GM12892 (cell line): ENCODE data around the gene TACC2.

ENCODE experiments used
- POLR2A ChIP-seq: IDR thresholded peaks from 2 replicates; pipeline ENCODE4 v1.6.1; 2011; ENCODE audit warnings: low read depth, low read length, control low read depth
- POLR2AphosphoS5 ChIP-seq: IDR thresholded peaks from 2 replicates; pipeline ENCODE4 v1.6.1; 2011; ENCODE audit warnings: low read depth, low read length, control low read depth
- TAF1 ChIP-seq: IDR thresholded peaks from 2 replicates; pipeline ENCODE4 v1.6.1; 2011; ENCODE audit warnings: low read depth, mild to moderate bottlenecking, control low read depth, low read length, borderline replicate concordance

DNA sequence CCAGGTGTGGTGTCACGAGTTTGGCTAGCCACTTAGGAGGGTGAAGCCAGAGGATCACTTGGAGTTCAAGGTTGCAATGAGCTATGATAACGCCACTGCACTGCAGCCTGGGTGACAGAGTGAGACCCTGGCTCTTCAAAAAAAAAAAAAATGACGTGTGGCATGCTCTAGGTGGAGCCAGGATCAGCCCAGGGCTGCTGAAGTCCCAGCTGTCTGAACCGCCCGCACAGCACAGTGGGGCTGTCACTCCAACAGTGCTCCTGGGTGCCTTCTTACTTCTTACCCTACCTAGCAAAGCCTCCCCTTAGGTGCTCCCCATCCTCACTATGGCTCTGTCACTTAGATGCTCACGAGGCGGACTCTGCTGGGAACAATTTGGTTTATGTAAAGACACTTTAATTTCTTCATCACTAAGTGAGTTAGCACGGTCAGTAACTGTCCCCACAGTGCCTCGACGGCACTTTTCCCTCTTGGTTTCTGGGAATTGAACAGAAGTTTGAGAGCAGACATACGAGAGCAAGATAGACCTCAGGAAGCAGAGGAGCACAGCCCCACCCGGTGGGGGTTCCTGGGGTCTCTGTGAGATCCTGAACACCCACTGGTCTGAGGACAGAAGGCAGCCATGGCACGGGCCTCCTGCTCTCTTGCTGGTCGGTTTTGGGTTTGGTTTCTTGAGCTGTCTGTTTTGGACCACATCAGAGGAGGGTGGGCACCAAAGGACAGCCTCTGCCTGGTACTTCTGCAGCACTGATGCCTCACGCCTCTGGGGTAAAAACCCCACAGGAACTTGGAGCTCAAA is 215.9 kb downstream of the TACC2 start:
- no peak for TF ChIP-seq POLR2A
- TF ChIP-seq POLR2AphosphoS5 = no peak
- no peak for TF ChIP-seq TAF1
